Stimulated activated CD8-positive, alpha-beta memory T cell treated with anti-CD3 and anti-CD28 coated beads, Interleukin-12 subunit alpha, Interleukin-12 subunit beta, amount 100 ng/mL, for 4 hours (primary cell): Measurements from ENCODE around the gene PTPRN2.
"Not testable (repeated sequence)": the region's sequence is repeated elsewhere in the genome, so short reads cannot be mapped to it uniquely, and the experiment has no call there.

Experiments
- DNase-seq: peaks from one replicate; pipeline ENCODE4 v3.0.0-alpha.2; 2020; ENCODE audit warnings: low read depth

The PTPRN2 gene

GRCh38 chr7:158587162-158588084 lies at the start of gene PTPRN2:
PTPRN2 (minus strand) TSS chr7:158587823.
- peak; percentile 29 for DNase-seq

- DNase-seq, result no peak
Measured at GRCh38 chr7:158633055-158633956, 45.7 kb upstream of the PTPRN2 start.

- DNase-seq, result no peak
Measured at GRCh38 chr7:158631574-158632195, 44.1 kb upstream of the PTPRN2 start.

GRCh38 chr7:158626289-158626688 lies 38.7 kb upstream of the PTPRN2 start:
- not testable (repeated sequence) for DNase-seq

GRCh38 chr7:158623241-158623640 lies 35.6 kb upstream of the PTPRN2 start:
- no peak for DNase-seq

GRCh38 chr7:158620839-158621441 lies 33.3 kb upstream of the PTPRN2 start:
- no peak for DNase-seq

- DNase-seq, result no peak
Measured at GRCh38 chr7:158620418-158620817, 32.8 kb upstream of the PTPRN2 start.

- DNase-seq, result no peak
Measured at GRCh38 chr7:158618745-158619140, 31.1 kb upstream of the PTPRN2 start.

- no peak for DNase-seq
Measured at GRCh38 chr7:158617737-158618128, 30.1 kb upstream of the PTPRN2 start.

GRCh38 chr7:158616050-158616449 lies 28.4 kb upstream of the PTPRN2 start:
- no peak for DNase-seq

GRCh38 chr7:158614700-158615099 lies 27.1 kb upstream of the PTPRN2 start:
- DNase-seq, result no peak

GRCh38 chr7:158613481-158613880 lies 25.9 kb upstream of the PTPRN2 start:
- DNase-seq, result no peak

GRCh38 chr7:158612546-158612945 lies 24.9 kb upstream of the PTPRN2 start:
- DNase-seq, result no peak

- DNase-seq, result no peak
Measured at GRCh38 chr7:158611541-158611940, 23.9 kb upstream of the PTPRN2 start.

- DNase-seq, result no peak
Measured at GRCh38 chr7:158609313-158609974, 21.8 kb upstream of the PTPRN2 start.

- no peak for DNase-seq
Measured at GRCh38 chr7:158607563-158607962, 19.9 kb upstream of the PTPRN2 start.

- no peak for DNase-seq
Measured at GRCh38 chr7:158606671-158607424, 19.2 kb upstream of the PTPRN2 start.

- no peak for DNase-seq
Measured at GRCh38 chr7:158606129-158606528, 18.5 kb upstream of the PTPRN2 start.

- DNase-seq, result no peak
Measured at GRCh38 chr7:158603773-158604755, 16.4 kb upstream of the PTPRN2 start.
